ENCODE data around the gene KDR. TPM values are rescaled to one million over a fixed set of nuclear protein-coding genes. Genes with fewer than 3 reads are reported as not detected.

KDR gene
- total RNA-seq, 4 donors from 2014 or later, result 1.9 to 7.5 (median 3.9) TPM

DNA sequence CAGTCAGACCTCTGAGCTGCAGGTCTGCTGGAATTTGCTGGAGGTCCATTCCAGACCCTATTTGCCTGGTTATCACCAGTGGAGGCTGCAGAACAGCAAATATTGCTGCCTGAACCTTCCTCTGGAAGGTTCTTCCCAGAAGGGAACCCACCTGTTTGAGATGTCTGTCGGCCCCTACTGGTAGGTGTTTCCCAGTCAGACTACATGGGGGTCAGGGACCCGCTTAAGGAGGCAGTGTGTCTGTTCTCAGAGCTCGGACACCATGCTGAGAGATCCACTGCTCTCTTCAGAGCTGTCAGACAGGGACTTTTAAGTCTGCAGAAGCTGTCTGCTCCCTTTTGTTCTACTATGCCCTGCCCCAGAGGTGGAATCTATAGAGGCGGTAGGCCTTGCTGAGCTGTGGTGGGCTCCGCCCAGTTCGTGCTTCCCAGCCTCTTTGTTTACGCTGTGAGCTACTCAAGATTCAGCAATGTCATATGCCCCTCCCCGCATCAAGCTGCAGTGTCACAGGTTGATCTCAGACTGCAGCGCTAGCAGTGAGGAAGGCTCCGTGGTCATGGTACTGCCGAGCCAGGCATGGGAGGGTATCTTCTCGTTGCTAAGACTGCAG, 44.1 kb upstream of the KDR start:
- WGBS, 2 donors (ENCODE audit: low coverage in 1 of 2), result 35% methylated on average over 12 of the region's 12 CpGs; no CpG with 5 or more reads in 1 of the 2 donors
- no peak for TF ChIP-seq CTCF (IDR thresholded peaks at IDR 0.05)
- no peak for TF ChIP-seq POLR2AphosphoS5 (IDR thresholded peaks at IDR 0.05)
- no peak for TF ChIP-seq EP300 (IDR thresholded peaks at IDR 0.05; ENCODE audit: low read depth)
- TF ChIP-seq POLR2A (IDR thresholded peaks at IDR 0.05), result no peak
- H3K27me3 ChIP-seq, result no peaks in the 10 kb centered on the region
- no peak overlapping the region for H3K27ac ChIP-seq
- no peak overlapping the region for H3K4me3 ChIP-seq
- intact Hi-C loops (cut with DNase I; ENCODE audit: low total_unique reads) (no loop called here), in situ Hi-C loops (cut with MboI; ENCODE audit: low pct_ligation_motif_present in 1 of 4, low pct_unique_long_range_greater_than_20kb in 1 of 4, low sequenced_read_pairs in 3 of 4) (no loop called here)
- H3K4me1 ChIP-seq, result no peaks in the 10 kb centered on the region
- H3K9me3 ChIP-seq, result no peaks in the 10 kb centered on the region
- H3K36me3 ChIP-seq, result no peaks in the 10 kb centered on the region
- DNase-seq, result no peak

DNA sequence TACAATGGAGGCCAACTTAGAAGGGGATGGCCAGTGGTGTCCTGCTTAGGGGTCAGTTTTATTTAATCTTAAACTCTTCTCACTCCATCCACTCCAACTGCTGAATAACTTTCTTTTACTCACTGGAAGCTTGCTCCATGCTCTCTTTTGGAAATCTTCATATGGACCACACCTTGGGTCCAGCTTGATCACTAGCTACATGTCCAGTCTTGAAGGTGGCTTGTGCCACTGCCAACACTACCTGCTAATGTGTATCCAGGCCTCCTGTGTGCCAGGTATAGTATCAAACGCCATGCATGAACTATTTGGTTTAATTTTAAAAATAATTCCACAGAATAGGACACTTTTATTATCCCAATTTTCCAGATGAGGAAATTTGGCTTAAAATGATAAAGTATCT, 37.0 kb upstream of the KDR start:
- in situ Hi-C loops (cut with MboI; ENCODE audit: low pct_ligation_motif_present in 1 of 4, low pct_unique_long_range_greater_than_20kb in 1 of 4, low sequenced_read_pairs in 3 of 4), result no loop called here
- Histone ChIP-seq H3K36me3 (no peaks in the 10 kb centered on the region), H3K9me3 (no peaks in the 10 kb centered on the region), H3K4me3 (no peak overlapping the region), H3K4me1 (no peaks in the 10 kb centered on the region), H3K27ac (no peak overlapping the region), H3K27me3 (peaks cover 6% of the 10 kb centered on the region)
- no peak for DNase-seq
- TF ChIP-seq POLR2A (IDR thresholded peaks at IDR 0.05) (no peak), EP300 (IDR thresholded peaks at IDR 0.05; ENCODE audit: low read depth) (no peak), CTCF (IDR thresholded peaks at IDR 0.05) (no peak), POLR2AphosphoS5 (IDR thresholded peaks at IDR 0.05) (no peak)
- WGBS, 2 donors (ENCODE audit: low coverage in 1 of 2), result 83 to 100% methylated on average over 1 of the region's 1 CpG
- intact Hi-C loops (cut with DNase I; ENCODE audit: low total_unique reads), result no loop called here

- no peaks in the 10 kb centered on the region for H3K4me1 ChIP-seq
- no peak for DNase-seq
- intact Hi-C loops (cut with DNase I; ENCODE audit: low total_unique reads), result no loop called here
- H3K27me3 ChIP-seq, result peaks cover 7% of the 10 kb centered on the region
- H3K9me3 ChIP-seq, result no peaks in the 10 kb centered on the region
- no peak overlapping the region for H3K27ac ChIP-seq
- H3K36me3 ChIP-seq, result no peaks in the 10 kb centered on the region
- WGBS, 2 donors (ENCODE audit: low coverage in 1 of 2), result 65 to 73% methylated on average over 5 to 6 of the region's 6 CpGs
- no peak overlapping the region for H3K4me3 ChIP-seq
- no peak for TF ChIP-seq CTCF (IDR thresholded peaks at IDR 0.05)
- no peak for TF ChIP-seq EP300 (IDR thresholded peaks at IDR 0.05; ENCODE audit: low read depth)
- TF ChIP-seq POLR2A (IDR thresholded peaks at IDR 0.05), result no peak
- no peak for TF ChIP-seq POLR2AphosphoS5 (IDR thresholded peaks at IDR 0.05)
- in situ Hi-C loops (cut with MboI; ENCODE audit: low pct_ligation_motif_present in 1 of 4, low pct_unique_long_range_greater_than_20kb in 1 of 4, low sequenced_read_pairs in 3 of 4), result no loop called here
Observed at GRCh38 chr4:55161739-55162138, 36.3 kb upstream of the KDR start.

DNA sequence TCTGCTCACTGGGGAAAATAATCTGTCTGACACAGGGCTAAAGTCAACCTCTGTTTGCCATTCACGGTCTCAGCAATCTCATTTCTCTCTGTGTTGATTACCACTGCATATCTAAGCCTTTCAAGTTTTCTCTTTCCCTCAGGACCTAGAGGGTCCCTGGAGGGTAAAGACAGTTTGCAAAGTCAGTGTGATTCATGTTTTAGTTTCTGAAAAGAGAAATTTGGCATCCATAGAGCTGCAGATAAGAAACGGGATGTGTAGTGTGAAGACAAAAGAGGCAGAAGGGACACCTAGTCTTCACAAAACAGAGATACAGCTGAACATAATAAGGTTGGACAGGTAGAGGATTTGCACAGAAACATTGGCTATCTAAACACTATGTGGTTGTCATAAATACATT, 34.5 kb upstream of the KDR start:
- no peaks in the 10 kb centered on the region for H3K4me1 ChIP-seq
- DNase-seq, result no peak
- in situ Hi-C loops (cut with MboI; ENCODE audit: low pct_ligation_motif_present in 1 of 4, low pct_unique_long_range_greater_than_20kb in 1 of 4, low sequenced_read_pairs in 3 of 4), result no loop called here
- no peak overlapping the region for H3K4me3 ChIP-seq
- no peaks in the 10 kb centered on the region for H3K36me3 ChIP-seq
- H3K9me3 ChIP-seq, result no peaks in the 10 kb centered on the region
- intact Hi-C loops (cut with DNase I; ENCODE audit: low total_unique reads), result no loop called here
- TF ChIP-seq EP300 (IDR thresholded peaks at IDR 0.05; ENCODE audit: low read depth) (no peak), CTCF (IDR thresholded peaks at IDR 0.05) (no peak)
- WGBS, 2 donors (ENCODE audit: low coverage in 1 of 2), result 50 to 56% methylated on average over 2 of the region's 2 CpGs
- H3K27me3 ChIP-seq, result peaks cover 7% of the 10 kb centered on the region
- no peak overlapping the region for H3K27ac ChIP-seq

All from transverse colon (tissue), 4 donors.